CD4-positive, CD25-positive, alpha-beta regulatory T cell (primary cell): ENCODE measurements around the gene ZBTB45. TPM values are rescaled to one million over a fixed set of nuclear protein-coding genes. Genes with fewer than 3 reads are reported as not detected.
A peak's percentile ranks its signal among the peaks of the same experiment; 100 is the strongest.
"Not testable (repeated sequence)": the region's sequence is repeated elsewhere in the genome, so short reads cannot be mapped to it uniquely, and the experiment has no call there.

Source experiments
- ATAC-seq, 2 donors: fragments of 150-1000 bp; cut with Tn5 transposase; one replicate each; pipeline ENCODE4 v1.10.0; 2021; ENCODE audit warnings: low read depth in 2 of 2, moderate number of reproducible peaks in 2 of 2, moderate library complexity in 1 of 2
- DNase-seq, 3 donors: peaks; one replicate each; pipeline versions ENCODE4 v3.0.0 to v3.0.0-alpha.2; 2012 to 2022; ENCODE audit warnings: mixed read lengths in 1 of 3
- H3K27ac ChIP-seq: one replicate; pipeline ENCODE4 v1.7.0; 2013; ENCODE audit warnings: mild to moderate bottlenecking, low read length; ENCODE audit not compliant: insufficient read depth, poor library complexity, severe bottlenecking
- H3K27me3 ChIP-seq: one replicate; pipeline ENCODE4 v1.7.0; 2013; ENCODE audit warnings: low read length; ENCODE audit not compliant: control insufficient read depth, insufficient read depth
- H3K36me3 ChIP-seq: one replicate; pipeline ENCODE4 v1.7.0; 2013; ENCODE audit warnings: mild to moderate bottlenecking, low read length, moderate library complexity; ENCODE audit not compliant: control insufficient read depth, insufficient read depth
- H3K4me1 ChIP-seq: 2 replicates; pipeline ENCODE4 v1.7.0; 2013; ENCODE audit warnings: mild to moderate bottlenecking, low read length; ENCODE audit not compliant: insufficient read depth, control insufficient read depth, poor library complexity, severe bottlenecking
- H3K4me3 ChIP-seq: one replicate; pipeline ENCODE4 v1.7.0; 2013; ENCODE audit warnings: low read depth, mild to moderate bottlenecking, low read length, moderate library complexity
- H3K9me3 ChIP-seq, 2 experiments: 1 replicate in 1 of 2; 2 replicates in 1 of 2; pipeline ENCODE4 v1.7.0; 2013; ENCODE audit warnings: low read length in 2 of 2, mild to moderate bottlenecking in 1 of 2, moderate library complexity in 1 of 2; ENCODE audit not compliant: control insufficient read depth in 2 of 2
- H3K27ac Mint-ChIP-seq, 3 donors: one replicate each; pipeline ENCODE4 v1.8.0; 2020 to 2022; ENCODE audit warnings: mild to moderate bottlenecking in 3 of 3, mixed read lengths in 3 of 3, moderate library complexity in 2 of 3
- H3K27me3 Mint-ChIP-seq: one replicate; pipeline ENCODE4 v1.8.0; 2022; ENCODE audit warnings: mild to moderate bottlenecking, mixed read lengths
- H3K36me3 Mint-ChIP-seq: one replicate; pipeline ENCODE4 v1.8.0; 2020; ENCODE audit warnings: mixed read lengths
- H3K4me1 Mint-ChIP-seq, 4 donors: one replicate each; pipeline ENCODE4 v1.8.0; 2020 to 2022; ENCODE audit warnings: mixed read lengths in 4 of 4, mild to moderate bottlenecking in 1 of 4
- H3K4me3 Mint-ChIP-seq, 4 donors: one replicate each; pipeline ENCODE4 v1.8.0; 2020 to 2022; ENCODE audit warnings: mild to moderate bottlenecking in 4 of 4, mixed read lengths in 4 of 4, moderate library complexity in 3 of 4
- H3K9me3 Mint-ChIP-seq, 7 donors: one replicate each; pipeline ENCODE4 v1.8.0; 2020 to 2022; ENCODE audit warnings: mixed read lengths in 7 of 7, mild to moderate bottlenecking in 3 of 7, moderate library complexity in 2 of 7
- polyA plus RNA-seq, 4 donors: library from polyadenylated mRNA; unstranded; fragments of 300-500 nt; fragmentation: Illumina TruSeq; gene quantifications; one replicate each; pipeline ENCODE4 v1.2.3, GENCODE V29; 2021
- total RNA-seq: library from RNA; stranded (reverse); gene quantifications from one replicate; pipeline ENCODE4 v1.2.3, GENCODE V29; 2022

Gene ZBTB45
- total and polyA plus RNA-seq, 5 donors from 2014 or later = 4.2 to 8.0 (median 5.0) TPM

DNA sequence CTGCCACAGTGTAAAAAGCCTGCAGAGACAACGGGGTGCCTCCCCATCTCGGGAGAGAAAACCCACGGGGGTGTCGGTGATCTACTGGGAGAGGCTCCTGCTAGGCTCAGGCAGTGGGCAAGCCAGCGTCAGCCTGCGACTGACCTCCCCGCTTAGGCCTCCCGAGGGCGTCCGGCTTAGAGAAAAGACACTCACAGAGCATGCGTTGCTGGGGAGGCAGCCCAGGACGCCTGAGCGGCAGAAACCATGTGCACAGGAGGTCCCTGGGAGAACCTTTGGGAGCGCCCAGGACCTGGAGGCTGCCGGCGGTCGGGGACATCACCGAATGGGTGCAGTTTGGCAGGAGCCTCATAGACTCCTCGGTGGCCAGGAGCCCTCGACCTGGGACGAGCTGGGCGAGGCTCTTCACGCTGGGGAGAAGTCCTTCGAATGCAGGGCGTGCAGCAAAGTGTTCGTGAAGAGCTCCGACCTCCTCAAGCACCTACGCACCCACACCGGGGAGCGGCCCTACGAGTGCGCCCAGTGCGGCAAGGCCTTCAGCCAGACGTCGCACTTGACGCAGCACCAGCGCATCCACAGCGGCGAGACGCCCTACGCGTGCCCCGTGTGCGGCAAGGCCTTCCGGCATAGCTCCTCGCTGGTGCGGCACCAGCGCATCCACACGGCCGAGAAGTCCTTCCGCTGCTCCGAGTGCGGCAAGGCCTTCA is 48.6 kb downstream of the ZBTB45 start:
- H3K4me3 ChIP-seq, H3K27me3 ChIP-seq, ATAC-seq, H3K9me3 Mint-ChIP-seq, H3K36me3 Mint-ChIP-seq, DNase-seq, H3K9me3 ChIP-seq, H3K27ac ChIP-seq, H3K27me3 Mint-ChIP-seq, H3K27ac Mint-ChIP-seq: not testable (repeated sequence)
- Mint-ChIP-seq H3K4me3 (peak overlapping the region in 1 of 4 donors; percentile 44), H3K4me1 (peaks cover 4 to 44% (median 11%) of the 10 kb centered on the region in 4 donors)
- Histone ChIP-seq H3K36me3 (peaks cover 16% of the 10 kb centered on the region), H3K4me1 (peaks cover 28% of the 10 kb centered on the region)

GRCh38 chr19:58469241-58470013 is 50.2 kb downstream of the ZBTB45 start:
- peaks cover 16% of the 10 kb centered on the region for H3K36me3 ChIP-seq
- Mint-ChIP-seq H3K4me1 (peaks cover 0 to 31% (median 12%) of the 10 kb centered on the region in 4 donors), H3K27ac (peak overlapping the region in 1 of 3 donors; percentile 73), H3K9me3 (no peaks in the 10 kb centered on the region), H3K27me3 (peaks cover 11% of the 10 kb centered on the region), H3K36me3 (peaks cover 5% of the 10 kb centered on the region), H3K4me3 (peak overlapping the region in 3 of 4 donors; percentile 38 to 88 (median 81))
- H3K4me1 ChIP-seq = peaks cover 18% of the 10 kb centered on the region
- peaks cover 2% of the 10 kb centered on the region for H3K27me3 ChIP-seq
- no peak overlapping the region for H3K4me3 ChIP-seq
- H3K27ac ChIP-seq = no peak overlapping the region
- no peaks in the 10 kb centered on the region for H3K9me3 ChIP-seq
- DNase-seq (no peak), ATAC-seq (no peak)

DNA sequence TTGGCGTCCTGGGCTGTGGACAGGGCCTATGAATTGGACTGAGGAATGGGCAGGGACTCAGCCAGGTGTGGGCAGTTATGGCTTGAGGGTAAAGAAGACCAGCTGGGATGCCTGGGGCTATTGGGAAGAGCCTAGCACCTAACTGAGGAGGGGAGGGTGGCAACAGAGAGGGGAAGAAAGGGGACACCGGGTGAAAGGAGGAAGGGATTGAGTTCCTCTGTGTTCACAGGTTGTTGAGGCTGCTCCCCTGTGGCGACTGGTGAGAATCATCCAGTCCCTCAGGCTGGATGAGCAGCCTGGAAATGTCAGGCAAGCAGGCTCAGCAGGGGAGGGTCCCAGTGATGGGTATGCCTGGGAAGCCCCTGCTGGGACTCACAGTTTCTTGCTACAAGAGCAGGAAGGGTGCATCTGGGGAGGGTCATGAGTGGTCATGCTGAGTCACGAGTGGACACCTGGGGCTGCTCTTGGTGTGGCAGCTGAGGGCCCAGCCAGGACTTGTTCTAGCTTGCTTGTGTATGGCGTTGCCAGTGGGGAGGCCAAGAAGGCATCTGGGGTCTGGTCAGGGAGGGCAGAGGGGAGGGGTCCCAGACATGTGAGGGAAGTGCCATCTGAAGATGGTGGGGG is 51.3 kb downstream of the ZBTB45 start:
- H3K9me3 Mint-ChIP-seq = no peaks in the 10 kb centered on the region
- peaks cover 11% of the 10 kb centered on the region for H3K27me3 Mint-ChIP-seq
- peaks cover 18% of the 10 kb centered on the region for H3K4me1 ChIP-seq
- no peak overlapping the region for H3K27ac ChIP-seq
- peaks cover 2% of the 10 kb centered on the region for H3K27me3 ChIP-seq
- H3K36me3 ChIP-seq = peaks cover 16% of the 10 kb centered on the region
- DNase-seq = no peak
- peaks cover 5% of the 10 kb centered on the region for H3K36me3 Mint-ChIP-seq
- H3K27ac Mint-ChIP-seq = peak overlapping the region in 2 of 3 donors; percentile 44 to 73
- no peak overlapping the region for H3K4me3 ChIP-seq
- H3K9me3 ChIP-seq = no peaks in the 10 kb centered on the region
- peaks cover 0 to 26% (median 12%) of the 10 kb centered on the region in 4 donors for H3K4me1 Mint-ChIP-seq
- ATAC-seq = no peak
- peak overlapping the region; percentile 81 to 89 (median 86) for H3K4me3 Mint-ChIP-seq

GRCh38 chr19:58466760-58467589 is 52.6 kb downstream of the ZBTB45 start, which contains the start of gene ZNF324:
Gene ZNF324, plus strand, starts transcription at chr19:58467080. Its CDS starts 2,106 bp downstream, at chr19:58469186.
- no peaks in the 10 kb centered on the region for H3K9me3 ChIP-seq
- H3K27me3 Mint-ChIP-seq = peaks cover 11% of the 10 kb centered on the region
- H3K27me3 ChIP-seq = peaks cover 2% of the 10 kb centered on the region
- peaks cover 7% of the 10 kb centered on the region for H3K36me3 ChIP-seq
- H3K36me3 Mint-ChIP-seq = peaks cover 5% of the 10 kb centered on the region
- peak within 1 kb of the TSS; percentile 85 for H3K27ac ChIP-seq
- DNase-seq = peak; percentile 96 to 97 (median 97)
- ATAC-seq = peak; percentile 98
- peak within 1 kb of the TSS; percentile 88 to 95 (median 90) for H3K4me3 Mint-ChIP-seq
- H3K4me1 Mint-ChIP-seq = peaks cover 0 to 26% (median 12%) of the 10 kb centered on the region in 4 donors
- H3K27ac Mint-ChIP-seq = peak within 1 kb of the TSS; percentile 75 to 85 (median 83)
- no peaks in the 10 kb centered on the region for H3K9me3 Mint-ChIP-seq
- H3K4me3 ChIP-seq = peak within 1 kb of the TSS; percentile 71
- H3K4me1 ChIP-seq = peaks cover 18% of the 10 kb centered on the region

- Histone ChIP-seq H3K4me3 (peak overlapping the region; percentile 71), H3K36me3 (peaks cover 6% of the 10 kb centered on the region), H3K4me1 (peaks cover 18% of the 10 kb centered on the region), H3K27ac (no peak overlapping the region), H3K9me3 (no peaks in the 10 kb centered on the region), H3K27me3 (peaks cover 2% of the 10 kb centered on the region)
- H3K9me3 Mint-ChIP-seq = no peaks in the 10 kb centered on the region
- DNase-seq (no peak), ATAC-seq (peak; percentile 5 to 8)
- H3K4me1 Mint-ChIP-seq = peaks cover 0 to 26% (median 12%) of the 10 kb centered on the region in 4 donors
- peaks cover 11% of the 10 kb centered on the region for H3K27me3 Mint-ChIP-seq
- H3K36me3 Mint-ChIP-seq = peaks cover 5% of the 10 kb centered on the region
- H3K27ac Mint-ChIP-seq = peak overlapping the region in 2 of 3 donors; percentile 75 to 85
- peak overlapping the region; percentile 88 to 95 (median 90) for H3K4me3 Mint-ChIP-seq
These were observed 53.4 kb downstream of the ZBTB45 start for GRCh38 chr19:58466089-58466759.
